ENCODE results near the gene SAMD7. TPM values are rescaled to one million over a fixed set of nuclear protein-coding genes. Genes with fewer than 3 reads are reported as not detected.

SAMD7 gene
- total RNA-seq, 1 experiment from 2014 or later: not detected

DNA sequence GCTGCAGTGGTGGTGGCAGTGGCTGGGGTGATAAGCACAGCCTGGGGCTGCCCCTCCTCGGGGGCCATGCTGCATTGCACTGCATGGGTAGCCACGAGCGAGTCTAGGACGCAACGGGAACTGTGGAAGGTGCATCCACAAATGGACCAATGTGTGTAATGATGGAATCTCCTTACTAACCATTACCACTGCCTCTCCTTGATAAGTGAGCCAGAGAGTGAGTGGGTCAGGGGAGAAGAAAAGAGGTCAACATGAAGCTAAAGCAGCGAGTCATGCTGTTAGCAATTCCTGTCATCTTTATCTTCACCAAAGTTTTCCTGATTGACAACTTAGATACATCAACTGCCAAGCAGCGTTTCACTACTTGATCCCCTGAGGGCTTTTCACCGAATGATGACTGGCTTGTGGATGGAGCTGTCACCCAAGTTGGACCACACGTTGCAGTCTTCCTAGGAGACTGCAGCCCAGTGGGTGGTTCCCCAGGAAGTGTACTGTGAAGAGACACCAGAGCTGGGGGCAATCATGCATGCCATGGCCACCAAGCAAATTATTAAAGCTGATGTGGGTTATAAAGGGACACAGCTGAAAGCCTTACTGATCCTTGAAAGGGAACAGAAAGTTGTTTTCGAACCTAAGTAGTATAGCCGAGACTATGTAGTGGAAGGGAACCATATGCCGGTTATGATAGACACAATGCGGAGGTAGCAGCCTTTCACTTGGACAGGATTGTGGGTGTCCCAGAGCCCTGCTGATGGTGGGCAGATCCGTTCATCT, 20.6 kb downstream of the SAMD7 start:
- Mint-ChIP-seq H3K36me3 (ENCODE audit: insufficient read depth, unreplicated experiment) (no peaks in the 10 kb centered on the region), H3K9me3 (ENCODE audit: unreplicated experiment) (no peaks in the 10 kb centered on the region), H3K27ac (ENCODE audit: unreplicated experiment) (no peak overlapping the region), H3K4me3 (ENCODE audit: unreplicated experiment) (no peak overlapping the region), H3K4me1 (ENCODE audit: low read depth, unreplicated experiment) (no peaks in the 10 kb centered on the region), H3K27me3 (ENCODE audit: insufficient read depth, unreplicated experiment) (peaks cover 19% of the 10 kb centered on the region)
- ChIA-PET POLR2A (no interaction called here), CTCF (no interaction called here)
- Histone ChIP-seq H3K4me3 (ENCODE audit: low read depth, low read length) (no peak overlapping the region), H3K4me1 (no peaks in the 10 kb centered on the region), H3K36me3 (ENCODE audit: control insufficient read depth, insufficient read depth, low read length) (no peaks in the 10 kb centered on the region), H3K9me3 (no peaks in the 10 kb centered on the region), H3K27me3 (replicated peaks; ENCODE audit: control insufficient read depth, insufficient read depth, low read length) (no peaks in the 10 kb centered on the region)
- BruUV-seq (replicated peaks): no TSS peak
- no peak for DNase-seq
- no peak for TF ChIP-seq CTCF (IDR thresholded peaks at IDR 0.05; ENCODE audit: insufficient read depth in 1 of 2, low read depth in 1 of 2, low read length in 1 of 2, severe bottlenecking in 1 of 2, unreplicated experiment in 1 of 2)
- intact Hi-C loops (cut with micrococcal nuclease; ENCODE audit: unreplicated experiment): no loop called here

DNA sequence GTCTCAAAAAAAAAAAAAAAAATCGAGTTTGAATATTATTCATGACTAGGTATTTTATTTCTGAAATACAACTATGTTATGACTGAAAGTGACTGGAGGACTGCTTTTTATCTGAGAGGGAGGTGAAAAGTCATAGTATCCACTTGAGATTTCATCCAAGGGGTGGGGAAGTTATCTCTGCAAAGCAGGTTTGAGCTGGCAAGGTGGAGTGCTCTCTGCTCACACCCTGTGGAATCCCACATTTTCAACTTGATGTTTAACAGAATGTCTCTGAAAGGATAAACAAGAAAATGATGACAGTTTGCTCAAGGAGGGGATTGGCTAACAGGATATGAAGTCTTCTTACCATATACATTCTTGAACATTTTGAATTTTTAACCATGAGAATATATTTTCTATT, 27.9 kb downstream of the SAMD7 start:
- H3K4me1 ChIP-seq: no peaks in the 10 kb centered on the region
- H3K36me3 ChIP-seq (ENCODE audit: control insufficient read depth, insufficient read depth, low read length): no peaks in the 10 kb centered on the region
- no peak for TF ChIP-seq CTCF (IDR thresholded peaks at IDR 0.05; ENCODE audit: insufficient read depth in 1 of 2, low read depth in 1 of 2, low read length in 1 of 2, severe bottlenecking in 1 of 2, unreplicated experiment in 1 of 2)
- BruUV-seq (replicated peaks): no TSS peak
- no peaks in the 10 kb centered on the region for H3K27me3 ChIP-seq (replicated peaks; ENCODE audit: control insufficient read depth, insufficient read depth, low read length)
- H3K9me3 Mint-ChIP-seq (ENCODE audit: unreplicated experiment): no peaks in the 10 kb centered on the region
- no peak for DNase-seq
- H3K9me3 ChIP-seq: no peaks in the 10 kb centered on the region
- no peak overlapping the region for H3K4me3 ChIP-seq (ENCODE audit: low read depth, low read length)
- H3K4me1 Mint-ChIP-seq (ENCODE audit: low read depth, unreplicated experiment): no peaks in the 10 kb centered on the region
- no peaks in the 10 kb centered on the region for H3K36me3 Mint-ChIP-seq (ENCODE audit: insufficient read depth, unreplicated experiment)
- ChIA-PET CTCF (no interaction called here), POLR2A (interaction anchor here (0.7 kb wide), 1 partner anchor 106 kb away, joined by 5 read pairs; no protein-coding TSS in a partner anchor)
- no peak overlapping the region for H3K4me3 Mint-ChIP-seq (ENCODE audit: unreplicated experiment)
- intact Hi-C loops (cut with micrococcal nuclease; ENCODE audit: unreplicated experiment): no loop called here
- no peak overlapping the region for H3K27ac Mint-ChIP-seq (ENCODE audit: unreplicated experiment)
- H3K27me3 Mint-ChIP-seq (ENCODE audit: insufficient read depth, unreplicated experiment): peaks cover 19% of the 10 kb centered on the region

DNA sequence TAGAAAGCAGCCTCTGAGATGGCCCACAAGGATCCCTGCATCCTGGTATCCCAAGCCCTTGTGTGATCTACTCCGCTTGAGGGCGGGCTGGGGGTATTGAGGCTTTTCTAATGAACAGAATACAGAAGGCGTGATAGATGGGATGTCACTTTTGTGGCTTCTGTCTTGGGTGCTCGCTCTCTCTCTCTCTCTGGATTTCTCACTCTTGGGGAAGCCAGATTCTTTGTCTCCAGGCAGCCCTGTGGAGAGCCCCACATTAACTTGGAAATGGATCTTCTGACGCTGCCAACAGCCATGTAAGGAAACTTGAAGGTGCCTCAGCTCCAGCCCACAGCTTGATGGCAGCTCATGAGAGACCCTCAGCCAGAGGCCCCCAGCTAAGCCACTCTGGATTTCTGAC, 28.4 kb downstream of the SAMD7 start:
- ChIA-PET POLR2A (interaction anchor here (0.7 kb wide), 1 partner anchor 106 kb away, joined by 5 read pairs; no protein-coding TSS in a partner anchor), CTCF (no interaction called here)
- H3K9me3 ChIP-seq: no peaks in the 10 kb centered on the region
- Mint-ChIP-seq H3K36me3 (ENCODE audit: insufficient read depth, unreplicated experiment) (no peaks in the 10 kb centered on the region), H3K27me3 (ENCODE audit: insufficient read depth, unreplicated experiment) (peaks cover 16% of the 10 kb centered on the region), H3K27ac (ENCODE audit: unreplicated experiment) (no peak overlapping the region), H3K4me3 (ENCODE audit: unreplicated experiment) (no peak overlapping the region), H3K9me3 (ENCODE audit: unreplicated experiment) (no peaks in the 10 kb centered on the region), H3K4me1 (ENCODE audit: low read depth, unreplicated experiment) (no peaks in the 10 kb centered on the region)
- no peaks in the 10 kb centered on the region for H3K27me3 ChIP-seq (replicated peaks; ENCODE audit: control insufficient read depth, insufficient read depth, low read length)
- intact Hi-C loops (cut with micrococcal nuclease; ENCODE audit: unreplicated experiment): no loop called here
- no peak for DNase-seq
- no peak for TF ChIP-seq CTCF (IDR thresholded peaks at IDR 0.05; ENCODE audit: insufficient read depth in 1 of 2, low read depth in 1 of 2, low read length in 1 of 2, severe bottlenecking in 1 of 2, unreplicated experiment in 1 of 2)
- no peak overlapping the region for H3K4me3 ChIP-seq (ENCODE audit: low read depth, low read length)
- no peaks in the 10 kb centered on the region for H3K4me1 ChIP-seq
- no TSS peak for BruUV-seq (replicated peaks)
- no peaks in the 10 kb centered on the region for H3K36me3 ChIP-seq (ENCODE audit: control insufficient read depth, insufficient read depth, low read length)

All from Caco-2 (cell line).